A549 treated with dexamethasone at 1 μM for 4 hours (cell line): Measurements from ENCODE around the gene GIMAP5. TPM values are rescaled to one million over a fixed set of nuclear protein-coding genes. Genes with fewer than 3 reads are reported as not detected.

ENCODE experiments used
- total RNA-seq: library from RNA; stranded (reverse); fragments of 200-300 nt; extraction: Qiagen RNA extraction; gene quantifications from 5 replicates; pipeline ENCODE4 v1.2.3, GENCODE V29; 2022

The GIMAP5 gene
- total RNA-seq: 0.09 TPM in 2 of 5 replicates, not detected in the others

GRCh38 chr7:150737265-150738055 is at the start of gene GIMAP5:
Gene GIMAP5, plus strand, starts transcription at chr7:150737418. Its CDS starts 3,467 bp downstream, at chr7:150740885.

GRCh38 chr7:150716368-150716767 is 20.9 kb upstream of the GIMAP5 start, which contains the start of gene GIMAP1:
Gene GIMAP1, plus strand, starts transcription at chr7:150716613. Its CDS starts 2,435 bp downstream, at chr7:150719048.

Other genes starting within 250 kb of the GIMAP5 start
- gene GIMAP7, start 222.5 kb upstream of the GIMAP5 start, total RNA-seq: not detected in 5 replicates
- not detected in 5 replicates for gene GIMAP4, start 170.0 kb upstream of the GIMAP5 start, total RNA-seq
- not detected in 5 replicates for gene GIMAP6, start 105.0 kb upstream of the GIMAP5 start, total RNA-seq
- gene GIMAP2, start 51.7 kb upstream of the GIMAP5 start, total RNA-seq: not detected in 5 replicates
- not detected in 5 replicates for gene GIMAP1, start 20.8 kb upstream of the GIMAP5 start, total RNA-seq
- 0.12 to 0.22 TPM (median 0.14 TPM) in 3 of 5 replicates, not detected in the others for gene TMEM176B, start 62.9 kb downstream of the GIMAP5 start, total RNA-seq
- 0.09 TPM in 1 of 5 replicates, not detected in the others for gene TMEM176A, start 63.4 kb downstream of the GIMAP5 start, total RNA-seq
- 0.08 TPM in 1 of 5 replicates, not detected in the others for gene AOC1, start 115.1 kb downstream of the GIMAP5 start, total RNA-seq
- 3.9 to 6.3 TPM (median 5.7 TPM) in 5 replicates for gene KCNH2, start 240.9 kb downstream of the GIMAP5 start, total RNA-seq